Endothelial cell of umbilical vein (primary cell): ENCODE data around the gene ABHD5.

Experiments used
- EZH2 ChIP-seq: IDR thresholded peaks from 2 replicates; pipeline ENCODE4 v1.6.1; 2012; ENCODE audit warnings: borderline replicate concordance, low read depth, mild to moderate bottlenecking, moderate library complexity, low read length, inconsistent platforms; ENCODE audit not compliant: severe bottlenecking
- POLR2A ChIP-seq: IDR thresholded peaks from 2 replicates; pipeline ENCODE4 v1.6.1; 2012; ENCODE audit warnings: low read depth, mild to moderate bottlenecking, control low read depth, low read length
- TF ChIP-seq, protein P1 (sequence below), 2 donors: IDR thresholded peaks; 1 replicate in 1 of 2; 2 replicates in 1 of 2; pipeline ENCODE4 v1.5.1; 2011; ENCODE audit warnings: low read length in 2 of 2, mild to moderate bottlenecking in 2 of 2, moderate library complexity in 2 of 2, control low read depth in 1 of 2, inconsistent platforms in 1 of 2, low read depth in 1 of 2; ENCODE audit not compliant: insufficient read depth in 1 of 2; ENCODE audit errors: extremely low read depth in 1 of 2

- no peak for TF ChIP-seq EZH2
- TF ChIP-seq, protein P1, sequence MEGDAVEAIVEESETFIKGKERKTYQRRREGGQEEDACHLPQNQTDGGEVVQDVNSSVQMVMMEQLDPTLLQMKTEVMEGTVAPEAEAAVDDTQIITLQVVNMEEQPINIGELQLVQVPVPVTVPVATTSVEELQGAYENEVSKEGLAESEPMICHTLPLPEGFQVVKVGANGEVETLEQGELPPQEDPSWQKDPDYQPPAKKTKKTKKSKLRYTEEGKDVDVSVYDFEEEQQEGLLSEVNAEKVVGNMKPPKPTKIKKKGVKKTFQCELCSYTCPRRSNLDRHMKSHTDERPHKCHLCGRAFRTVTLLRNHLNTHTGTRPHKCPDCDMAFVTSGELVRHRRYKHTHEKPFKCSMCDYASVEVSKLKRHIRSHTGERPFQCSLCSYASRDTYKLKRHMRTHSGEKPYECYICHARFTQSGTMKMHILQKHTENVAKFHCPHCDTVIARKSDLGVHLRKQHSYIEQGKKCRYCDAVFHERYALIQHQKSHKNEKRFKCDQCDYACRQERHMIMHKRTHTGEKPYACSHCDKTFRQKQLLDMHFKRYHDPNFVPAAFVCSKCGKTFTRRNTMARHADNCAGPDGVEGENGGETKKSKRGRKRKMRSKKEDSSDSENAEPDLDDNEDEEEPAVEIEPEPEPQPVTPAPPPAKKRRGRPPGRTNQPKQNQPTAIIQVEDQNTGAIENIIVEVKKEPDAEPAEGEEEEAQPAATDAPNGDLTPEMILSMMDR (IDR thresholded peaks at IDR 0.05; ENCODE audit: extremely low read depth in 1 of 2, insufficient read depth in 1 of 2, low read depth in 1 of 2, low read length in 2 of 2) = no peak
- no peak for TF ChIP-seq POLR2A
Observed at GRCh38 chr3:43735618-43736017, 44.9 kb downstream of the ABHD5 start.
